GM04503 (cell line): Measurements from ENCODE around the gene MINDY4.

Experiments used
- DNase-seq: peaks from one replicate; pipeline ENCODE4 v3.0.0-alpha.2; 2012; ENCODE audit warnings: low read depth

MINDY4 gene

GRCh38 chr7:30931929-30932540, 160.8 kb downstream of the MINDY4 start:
- no peak for DNase-seq

DNA sequence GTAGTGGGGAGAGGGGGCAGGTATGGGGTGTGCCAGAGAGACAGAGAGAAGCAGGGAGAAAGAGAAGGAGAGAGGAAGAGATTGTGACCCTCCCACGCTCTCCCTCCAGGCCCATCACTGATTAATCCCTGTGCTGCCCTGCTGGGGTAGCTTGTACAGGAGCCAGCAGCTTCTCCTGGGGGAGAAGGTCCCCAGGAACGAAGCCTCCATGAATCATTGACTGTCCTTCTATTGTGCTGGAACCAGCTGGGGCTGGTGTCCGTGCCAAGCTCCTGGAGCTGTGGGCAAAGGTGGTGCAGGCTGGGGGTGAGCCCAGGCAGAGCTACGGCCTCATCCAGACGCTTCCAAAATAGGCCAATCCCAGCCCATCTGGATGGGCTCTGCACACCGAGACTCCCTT, 161.3 kb downstream of the MINDY4 start:
- DNase-seq, result no peak

GRCh38 chr7:30933124-30933974, 162.1 kb downstream of the MINDY4 start:
- no peak for DNase-seq

GRCh38 chr7:30934225-30934624, 163.0 kb downstream of the MINDY4 start:
- DNase-seq, result no peak

- DNase-seq, result no peak
Observed at GRCh38 chr7:30934732-30935568, 163.7 kb downstream of the MINDY4 start.

DNA sequence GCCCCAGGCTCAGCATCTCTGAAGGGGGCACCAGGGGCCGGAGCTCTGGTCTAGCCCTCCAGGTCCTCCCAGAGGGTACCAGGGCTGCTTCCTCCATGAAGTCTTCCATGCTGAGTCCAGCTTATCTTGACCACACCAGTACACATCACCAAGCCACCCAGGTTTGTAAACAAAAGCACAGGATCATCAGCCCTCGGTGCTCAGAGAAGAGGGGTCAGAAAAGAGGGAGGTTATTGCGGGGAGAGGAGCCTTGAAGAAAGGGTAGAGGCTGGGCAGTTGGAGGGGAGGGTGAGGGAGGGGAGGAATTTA, 164.3 kb downstream of the MINDY4 start:
- no peak for DNase-seq

- DNase-seq, result no peak
Observed at GRCh38 chr7:30936650-30937245, 165.5 kb downstream of the MINDY4 start.

- no peak for DNase-seq
Observed at GRCh38 chr7:30937416-30937815, 166.2 kb downstream of the MINDY4 start.

DNA sequence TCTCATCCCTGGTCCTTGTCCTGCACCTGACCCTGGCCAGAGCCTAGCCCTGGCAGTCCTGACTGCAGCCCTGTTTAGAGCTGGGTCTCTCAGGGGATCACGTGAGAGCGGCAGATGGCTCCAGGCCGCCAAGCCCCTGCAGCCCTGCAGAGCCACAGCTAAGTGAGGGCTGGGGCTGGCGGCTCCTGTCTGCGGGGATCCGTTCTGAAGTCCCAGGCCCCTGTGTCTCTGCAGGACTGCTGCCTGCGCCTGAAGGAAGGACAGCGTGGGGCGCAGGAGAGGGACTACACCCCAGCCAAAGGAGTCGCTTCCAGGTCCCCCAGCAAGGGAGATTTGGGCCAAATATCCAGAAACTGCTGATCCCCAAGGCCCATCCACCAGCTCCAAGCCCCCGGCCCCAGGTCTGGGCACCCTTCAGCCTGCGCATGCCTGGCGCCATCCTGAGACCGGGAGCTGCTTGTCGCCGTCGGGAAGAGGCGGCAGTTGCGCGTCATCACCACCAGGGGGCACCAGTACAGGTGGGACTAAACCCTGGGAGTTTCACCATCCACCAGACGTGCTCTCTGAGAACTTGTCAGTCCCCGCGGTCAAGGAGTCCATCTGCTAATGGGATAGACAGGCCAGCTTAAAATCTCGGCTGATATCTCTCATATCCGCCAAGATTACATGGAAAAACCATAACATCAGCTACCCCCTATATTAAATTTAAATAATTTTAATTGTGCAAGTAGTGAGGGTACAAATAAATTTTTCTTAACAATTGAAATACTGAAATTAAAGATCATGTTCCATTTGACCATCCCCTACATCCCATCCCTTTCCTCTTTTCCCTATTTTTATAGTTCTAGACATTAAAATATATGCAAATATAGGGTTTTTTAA, 167.5 kb downstream of the MINDY4 start:
- no peak for DNase-seq

- DNase-seq, result no peak
Observed at GRCh38 chr7:30941582-30942323, 170.5 kb downstream of the MINDY4 start.
